HEK293 (cell line): Measurements from ENCODE around the gene HOXA11.

Source experiments
- CTCF ChIA-PET: fragments of 350-600 bp; formaldehyde crosslinking; extraction: SDS; loops from one replicate; lab custom pipeline; 2021; ENCODE audit warnings: antibody characterized with exemption; lab: Yijun Ruan, JAX
- POLR2A ChIA-PET: fragments of 300-600 bp; formaldehyde crosslinking; extraction: SDS; loops from one replicate; lab custom pipeline; 2020; ENCODE audit warnings: antibody characterized with exemption, inconsistent platforms; lab: Yijun Ruan, JAX
- H3K27ac ChIP-seq: fragments of 200-500 bp; sonication (Bioruptor generic); 2 replicates; pipeline ENCODE4 v1.5.1; 2014; ENCODE audit warnings: low read depth, low read length, control low read depth, inconsistent platforms; ENCODE audit errors: extremely low read depth
- H3K36me3 ChIP-seq, 2 experiments: fragments of 200-500 bp in 1 of 2; sonication (Bioruptor generic) in 1 of 2; 1 replicate in 1 of 2; 2 replicates in 1 of 2; pipeline ENCODE4 v1.5.1; 2014 to 2017; ENCODE audit warnings: inconsistent platforms in 2 of 2, low read length in 2 of 2; ENCODE audit not compliant: control insufficient read depth in 2 of 2, insufficient read depth in 1 of 2
- H3K4me1 ChIP-seq: fragments of 200-500 bp; sonication (Bioruptor generic); 2 replicates; pipeline ENCODE4 v1.5.1; 2014; ENCODE audit warnings: mild to moderate bottlenecking, low read length, inconsistent platforms; ENCODE audit not compliant: control insufficient read depth, insufficient read depth
- H3K4me3 ChIP-seq: 2 replicates; pipeline ENCODE4 v1.5.1; 2011; ENCODE audit warnings: low read depth, mild to moderate bottlenecking, control low read depth, low read length, moderate library complexity
- H3K9me3 ChIP-seq: fragments of 200-500 bp; sonication (Bioruptor generic); 2 replicates; pipeline ENCODE4 v1.5.1; 2014; ENCODE audit warnings: low read depth, low read length, inconsistent platforms; ENCODE audit not compliant: control insufficient read depth, insufficient read depth
- BCL6B ChIP-seq: fragments of 450-650 bp; formaldehyde crosslinking; IDR thresholded peaks from 2 replicates; pipeline ENCODE4 v1.5.1; 2017; ENCODE audit warnings: missing biosample characterization, missing genetic modification characterization
- GLI2 ChIP-seq: fragments of 450-650 bp; formaldehyde crosslinking; IDR thresholded peaks from 2 replicates; pipeline ENCODE4; 2017; ENCODE audit warnings: missing biosample characterization, missing genetic modification characterization, low read depth, borderline replicate concordance
- GLIS1 ChIP-seq: fragments of 450-650 bp; formaldehyde crosslinking; IDR thresholded peaks from 2 replicates; pipeline ENCODE4 v1.5.1; 2016; ENCODE audit warnings: missing biosample characterization, missing genetic modification characterization
- GLIS2 ChIP-seq: fragments of 450-650 bp; formaldehyde crosslinking; IDR thresholded peaks from 2 replicates; pipeline ENCODE4 v1.5.1; 2016; ENCODE audit warnings: missing biosample characterization, missing genetic modification characterization
- HOXA7 ChIP-seq: sonication (generic); formaldehyde crosslinking; IDR thresholded peaks from 2 replicates; pipeline ENCODE4 v1.8.1; 2022; ENCODE audit warnings: missing genetic modification reagents, borderline replicate concordance
- IKZF3 ChIP-seq: fragments of 450-650 bp; IDR thresholded peaks from 2 replicates; pipeline ENCODE4 v1.5.0; 2018; ENCODE audit warnings: missing biosample characterization, mild to moderate bottlenecking, missing genetic modification characterization, moderate library complexity
- PRDM10 ChIP-seq: fragments of 450-650 bp; formaldehyde crosslinking; IDR thresholded peaks from 2 replicates; pipeline ENCODE4 v1.5.1; 2016; ENCODE audit warnings: missing biosample characterization, missing genetic modification characterization
- PRDM2 ChIP-seq: fragments of 450-650 bp; formaldehyde crosslinking; IDR thresholded peaks from 2 replicates; pipeline ENCODE4 v1.5.1; 2016; ENCODE audit warnings: missing biosample characterization, missing genetic modification characterization, borderline replicate concordance
- WT1 ChIP-seq: fragments of 450-650 bp; formaldehyde crosslinking; IDR thresholded peaks from 2 replicates; pipeline ENCODE4 v1.5.1; 2016; ENCODE audit warnings: missing biosample characterization, missing genetic modification characterization
- ZFP3 ChIP-seq: fragments of 450-650 bp; formaldehyde crosslinking; IDR thresholded peaks from 2 replicates; pipeline ENCODE4 v1.5.1; 2016; ENCODE audit warnings: low read depth, missing biosample characterization, missing genetic modification characterization
- ZFP37 ChIP-seq: fragments of 450-650 bp; formaldehyde crosslinking; IDR thresholded peaks from 2 replicates; pipeline ENCODE4 v1.5.1; 2016; ENCODE audit warnings: missing biosample characterization, missing genetic modification characterization
- ZNF157 ChIP-seq: fragments of 450-650 bp; formaldehyde crosslinking; IDR thresholded peaks from 2 replicates; pipeline ENCODE4 v1.5.1; 2016; ENCODE audit warnings: missing biosample characterization, missing genetic modification characterization
- ZNF169 ChIP-seq: fragments of 450-650 bp; formaldehyde crosslinking; IDR thresholded peaks from 2 replicates; pipeline ENCODE4 v1.5.1; 2016; ENCODE audit warnings: missing biosample characterization, missing genetic modification characterization
- ZNF239 ChIP-seq: fragments of 450-650 bp; formaldehyde crosslinking; IDR thresholded peaks from 2 replicates; pipeline ENCODE4 v1.5.1; 2016; ENCODE audit warnings: missing biosample characterization, missing genetic modification characterization
- ZNF248 ChIP-seq: fragments of 450-650 bp; formaldehyde crosslinking; IDR thresholded peaks from 2 replicates; pipeline ENCODE4 v1.5.1; 2017; ENCODE audit warnings: missing biosample characterization, missing genetic modification characterization
- ZNF324 ChIP-seq: fragments of 450-650 bp; formaldehyde crosslinking; IDR thresholded peaks from 2 replicates; pipeline ENCODE4 v1.5.1; 2016; ENCODE audit warnings: missing biosample characterization, missing genetic modification characterization
- ZNF366 ChIP-seq: fragments of 450-650 bp; formaldehyde crosslinking; conservative IDR thresholded peaks from 2 replicates; pipeline ENCODE4 v1.5.1; 2016; ENCODE audit warnings: missing biosample characterization, missing genetic modification characterization
- ZNF473 ChIP-seq: fragments of 450-650 bp; formaldehyde crosslinking; IDR thresholded peaks from 2 replicates; pipeline ENCODE4 v1.5.1; 2017; ENCODE audit warnings: missing biosample characterization, missing genetic modification characterization
- ZNF501 ChIP-seq: fragments of 450-650 bp; formaldehyde crosslinking; IDR thresholded peaks from 2 replicates; pipeline ENCODE4 v1.5.1; 2016; ENCODE audit warnings: missing biosample characterization, missing genetic modification characterization
- ZNF610 ChIP-seq: fragments of 450-650 bp; formaldehyde crosslinking; IDR thresholded peaks from 2 replicates; pipeline ENCODE4 v1.5.1; 2016; ENCODE audit warnings: missing biosample characterization, missing genetic modification characterization, borderline replicate concordance
- ZNF658 ChIP-seq: fragments of 450-650 bp; formaldehyde crosslinking; IDR thresholded peaks from 2 replicates; pipeline ENCODE4; 2016; ENCODE audit warnings: missing biosample characterization, missing genetic modification characterization
- ZNF664 ChIP-seq: fragments of 450-650 bp; formaldehyde crosslinking; IDR thresholded peaks from 2 replicates; pipeline ENCODE4 v1.5.1; 2016; ENCODE audit warnings: missing biosample characterization, missing genetic modification characterization
- ZNF777 ChIP-seq: fragments of 450-650 bp; formaldehyde crosslinking; IDR thresholded peaks from 2 replicates; pipeline ENCODE4 v1.5.1; 2017; ENCODE audit warnings: missing biosample characterization, missing genetic modification characterization, borderline replicate concordance

HOXA11 gene

GRCh38 chr7:27185854-27186667, 1.0 kb upstream of the HOXA11 start (continued):
- peak; percentile 43 for TF ChIP-seq PRDM10
- peak; percentile 42; the same call in 1 of the 2 replicates for TF ChIP-seq IKZF3 (tag by site-specific recombination)
- TF ChIP-seq ZNF777 (tag by site-specific recombination) = peak; percentile 48; the same call in 1 of the 2 replicates
- TF ChIP-seq ZNF366 (tag by site-specific recombination) = peak; percentile 62
- no peak for TF ChIP-seq ZNF169
- TF ChIP-seq PRDM2 (tag by site-specific recombination) = no peak
- TF ChIP-seq GLIS2 (tag by site-specific recombination) = peak; percentile 29; the same call in 1 of the 2 replicates
- TF ChIP-seq ZNF157 = no peak
- TF ChIP-seq ZNF664 (tag by site-specific recombination) = no peak
- TF ChIP-seq, all 188 proteins: peak for 19

- no peaks in the 10 kb centered on the region for H3K9me3 ChIP-seq
- peak overlapping the region; percentile 55 for H3K4me3 ChIP-seq
- ChIA-PET CTCF (interaction anchor here (0.7 to 3.2 kb wide), 4 partner anchors 9 to 160 kb away, joined by 3 to 26 read pairs (median 5); no protein-coding TSS in a partner anchor), POLR2A (interaction anchor here (0.5 to 7.6 kb wide), 21 partner anchors 11 to 1328 kb away, joined by 3 to 237 read pairs (median 5); partner anchors contain the start of genes EVX1, HOXA10, HOXA13 and HOXA7)
- peaks cover 0 to 10% of the 10 kb centered on the region in 2 experiments; a peak in 2 of 3 replicates for H3K36me3 ChIP-seq
- peak overlapping the region; percentile 99 for H3K27ac ChIP-seq
- H3K4me1 ChIP-seq = peaks cover 47% of the 10 kb centered on the region
- no peak for TF ChIP-seq WT1 (tag by site-specific recombination)
- no peak for TF ChIP-seq ZNF248 (tag by site-specific recombination)
- no peak for TF ChIP-seq ZNF473
- TF ChIP-seq GLI2 (tag by site-specific recombination) = no peak
- TF ChIP-seq ZNF239 (tag by site-specific recombination) = no peak
- TF ChIP-seq ZNF610 (tag by site-specific recombination) = no peak
- no peak for TF ChIP-seq GLIS1 (tag by site-specific recombination)
- TF ChIP-seq BCL6B (tag by site-specific recombination) = no peak
- no peak for TF ChIP-seq ZNF169
- no peak for TF ChIP-seq HOXA7 (CRISPR knock-in tag)
- no peak for TF ChIP-seq ZNF324
- TF ChIP-seq ZFP3 (tag by site-specific recombination) = no peak
- TF ChIP-seq ZNF501 (tag by site-specific recombination) = no peak; the same call in 1 of the 2 replicates
- TF ChIP-seq ZNF658 = no peak
- no peak for TF ChIP-seq ZNF777 (tag by site-specific recombination)
- peak; percentile 63; the same call in 1 of the 2 replicates for TF ChIP-seq ZFP37 (tag by site-specific recombination)
Observed at GRCh38 chr7:27184337-27185012, 557 bp downstream of the HOXA11 start.
